Measurements from ENCODE around the gene NR3C2. TPM values are rescaled to one million over a fixed set of nuclear protein-coding genes. Genes with fewer than 3 reads are reported as not detected.

NR3C2 gene
- total and polyA plus RNA-seq, 7 donors, result 0.70 to 17.9 (median 7.5) TPM

DNA sequence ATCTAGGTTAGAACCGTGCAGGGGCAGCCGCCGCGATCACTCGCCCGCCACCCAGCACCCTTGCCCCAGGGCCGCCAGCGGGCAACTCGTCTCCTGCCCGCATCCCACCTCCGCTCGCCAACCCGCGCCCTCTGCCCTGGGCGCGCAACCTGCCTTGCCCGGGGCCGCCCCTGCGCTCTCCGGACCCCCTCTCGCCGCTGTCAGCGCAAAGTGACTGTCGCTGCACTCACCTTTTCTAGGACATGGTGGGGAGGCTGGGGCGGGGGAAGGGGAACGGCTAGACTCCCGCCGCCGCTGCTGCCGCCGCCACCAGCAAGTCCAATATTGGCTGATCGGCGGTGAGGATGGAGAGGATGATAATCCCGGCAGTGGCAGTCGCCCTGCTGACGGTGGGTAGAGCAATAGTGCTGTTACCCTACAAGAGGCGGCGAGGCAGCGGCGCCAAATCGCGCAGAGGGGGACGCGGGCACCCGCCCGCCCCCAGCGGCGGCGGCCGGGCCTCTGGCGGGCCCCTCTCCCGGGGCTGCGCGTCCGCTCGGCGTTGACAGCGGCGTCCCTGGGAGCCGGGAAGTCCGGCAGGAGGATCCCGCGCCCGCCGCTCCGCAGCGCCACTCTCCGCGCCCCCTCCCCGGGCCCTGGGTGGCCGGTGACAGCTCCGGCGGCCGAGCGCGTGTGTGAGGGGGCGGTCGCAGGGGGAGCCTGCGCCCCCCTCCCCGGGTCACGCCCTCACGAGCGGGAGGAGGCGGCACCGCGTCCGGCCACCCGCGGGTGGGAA is 2.3 kb upstream of the NR3C2 start:
- DNase-seq (peak; percentile 51 to 73), ATAC-seq (peak; percentile 6 to 28 (median 20))

DNA sequence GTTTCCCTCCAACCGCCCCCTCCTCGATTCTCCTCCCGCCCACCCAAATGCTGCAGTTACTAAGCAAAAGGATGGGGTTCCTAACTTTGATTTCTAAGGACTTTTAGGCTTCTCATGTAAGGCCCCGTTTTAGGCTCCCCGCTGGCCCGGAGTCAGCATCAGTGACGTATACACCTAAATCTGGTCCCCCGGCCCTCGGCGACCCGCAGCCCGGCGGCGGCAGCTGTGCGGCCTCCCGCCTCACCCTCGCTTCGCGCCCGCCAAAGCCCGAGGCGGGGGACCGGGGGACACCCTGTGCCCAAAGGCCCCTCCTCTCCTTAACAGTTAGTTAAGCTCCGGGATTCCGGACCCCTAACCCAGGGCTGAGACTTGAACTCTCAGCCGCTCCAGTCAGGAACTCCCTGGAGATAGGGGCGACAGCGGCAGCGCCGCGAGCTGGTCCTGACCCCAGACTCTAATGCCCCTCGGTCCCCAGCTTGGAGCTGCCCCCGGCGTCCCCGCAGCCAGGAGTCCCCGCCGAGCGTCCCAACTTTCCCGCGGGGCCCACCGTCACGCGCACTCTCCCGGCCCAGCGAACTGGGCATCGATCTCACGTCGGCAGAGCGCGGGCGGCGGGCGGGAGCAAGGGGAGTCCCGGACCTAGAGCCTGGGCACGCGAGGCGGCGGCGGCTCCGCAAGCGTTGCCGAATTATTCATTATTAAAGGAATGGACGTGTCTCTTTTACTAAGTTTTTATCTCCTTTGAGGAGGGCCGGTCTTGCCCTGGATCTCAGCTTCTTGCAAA is 1.5 kb upstream of the NR3C2 start:
- WGBS, 3 donors, result 0 to 1% (median 0%) methylated on average over 54 to 64 of the region's 64 CpGs
- H3K27me3 ChIP-seq (ENCODE audit: insufficient read depth in 3 of 3, low read length in 2 of 3), result no peaks in the 10 kb centered on the region
- TF ChIP-seq CTCF (IDR thresholded peaks at IDR 0.05), result no peak
- no peaks in the 10 kb centered on the region for H3K9me3 ChIP-seq
- ATAC-seq, result peak in 1 of 4 donors; percentile 23
- no peaks in the 10 kb centered on the region for H3K36me3 ChIP-seq (ENCODE audit: insufficient read depth in 1 of 2, low read depth in 1 of 2)
- peaks cover 14% of the 10 kb centered on the region for H3K4me1 ChIP-seq
- H3K4me3 ChIP-seq, result peak overlapping the region; percentile 88
- peak overlapping the region; percentile 95 for H3K27ac ChIP-seq
- peak; percentile 39 to 74 for DNase-seq
- intact Hi-C loops (cut with DNase I), result loop anchor here (5.0 to 10.0 kb wide), 4 partner anchors 129 to 239 kb away; no protein-coding TSS in a partner anchor

More for the DNA sequence above, 2.3 kb upstream of the NR3C2 start:
- H3K9me3 ChIP-seq, result no peaks in the 10 kb centered on the region
- peaks cover 21% of the 10 kb centered on the region for H3K4me1 ChIP-seq
- 0% methylated on average over 54 to 89 of the region's 89 CpGs for WGBS, 3 donors
- no peaks in the 10 kb centered on the region for H3K36me3 ChIP-seq (ENCODE audit: insufficient read depth in 1 of 2, low read depth in 1 of 2)
- peak overlapping the region; percentile 95 for H3K27ac ChIP-seq
- peak overlapping the region; percentile 88 for H3K4me3 ChIP-seq
- peak; percentile 15 for TF ChIP-seq CTCF (IDR thresholded peaks at IDR 0.05)
- no peaks in the 10 kb centered on the region for H3K27me3 ChIP-seq (ENCODE audit: insufficient read depth in 3 of 3, low read length in 2 of 3)
- intact Hi-C loops (cut with DNase I), result loop anchor here (5.0 to 10.0 kb wide), 6 partner anchors 68 to 382 kb away; no protein-coding TSS in a partner anchor

GRCh38 chr4:148442832-148443511 is 758 bp upstream of the NR3C2 start:
- H3K27me3 ChIP-seq (ENCODE audit: insufficient read depth in 3 of 3, low read length in 2 of 3), result no peaks in the 10 kb centered on the region
- H3K4me1 ChIP-seq, result peaks cover 13% of the 10 kb centered on the region
- H3K36me3 ChIP-seq (ENCODE audit: insufficient read depth in 1 of 2, low read depth in 1 of 2), result no peaks in the 10 kb centered on the region

More at GRCh38 chr4:148442832-148443511, 758 bp upstream of the NR3C2 start:
- Histone ChIP-seq H3K9me3 (no peaks in the 10 kb centered on the region), H3K4me3 (peak overlapping the region; percentile 88), H3K27ac (peak overlapping the region; percentile 95)
- WGBS, 3 donors, result 0 to 1% (median 0%) methylated on average over 25 to 27 of the region's 27 CpGs
- peak; percentile 35 to 67 for DNase-seq
- intact Hi-C loops (cut with DNase I), result loop anchor here (5.0 to 10.0 kb wide), 4 partner anchors 129 to 238 kb away; no protein-coding TSS in a partner anchor
- ATAC-seq, result peak in 1 of 4 donors; percentile 20
- no peak for TF ChIP-seq CTCF (IDR thresholded peaks at IDR 0.05)
